GM06990 (cell line): ENCODE results near the gene UNC45B.
"Not testable (repeated sequence)": the region's sequence is repeated elsewhere in the genome, so short reads cannot be mapped to it uniquely, and the experiment has no call there.

ENCODE experiments used
- DNase-seq: peaks from one replicate; pipeline ENCODE4 v3.0.0-alpha.2; 2011; ENCODE audit not compliant: insufficient read length; ENCODE audit errors: extremely low read depth
- H3K27me3 ChIP-seq: replicated peaks from 2 replicates; pipeline ENCODE4 v1.6.0; 2011; ENCODE audit warnings: low read length; ENCODE audit not compliant: control insufficient read depth, insufficient read depth
- H3K36me3 ChIP-seq: 2 replicates; pipeline ENCODE4 v1.5.1; 2011; ENCODE audit warnings: low read length; ENCODE audit not compliant: control insufficient read depth, insufficient read depth
- H3K4me3 ChIP-seq: replicated peaks from 2 replicates; pipeline ENCODE4 v1.5.1; 2011; ENCODE audit warnings: low read depth, mild to moderate bottlenecking, control low read depth, low read length
- TF ChIP-seq, protein P1 (sequence below): IDR thresholded peaks from 2 replicates; pipeline ENCODE4 v1.5.1; 2011; ENCODE audit warnings: low read length, control low read depth, mild to moderate bottlenecking, inconsistent platforms; ENCODE audit not compliant: insufficient read depth, poor library complexity, severe bottlenecking

The UNC45B gene

DNA sequence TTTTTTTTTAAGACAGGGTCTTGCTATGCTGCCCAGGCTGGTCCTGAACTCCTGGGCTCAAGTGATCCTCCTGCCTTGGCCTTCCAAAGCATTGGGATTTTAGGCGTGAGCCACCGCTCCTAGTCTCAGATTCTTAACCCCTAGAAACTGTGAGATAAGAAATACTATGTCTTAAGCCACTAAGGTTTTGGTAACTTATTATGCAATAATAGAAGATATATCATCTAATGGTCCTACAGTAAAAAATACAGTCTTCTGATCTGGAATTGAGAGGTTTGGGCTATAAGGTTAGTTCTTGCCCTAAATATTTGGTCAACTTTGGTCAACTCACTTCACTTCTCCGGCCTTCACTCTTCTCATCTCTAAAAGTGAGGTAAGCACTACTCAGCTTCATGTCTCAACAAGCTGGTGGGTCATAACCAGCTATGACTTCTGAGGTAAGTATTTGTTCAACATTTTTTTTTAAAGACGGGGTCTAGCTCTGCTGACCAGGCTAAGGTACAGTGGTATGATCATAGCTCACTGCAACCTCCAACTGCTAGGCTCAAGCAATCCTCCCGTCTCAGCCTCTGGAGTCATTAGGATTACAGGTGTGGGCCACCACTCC lies 42.7 kb upstream of the UNC45B start:
- Histone ChIP-seq H3K4me3 (no peak overlapping the region), H3K27me3 (no peaks in the 10 kb centered on the region), H3K36me3 (peaks cover 13% of the 10 kb centered on the region)
- no peak for DNase-seq
- TF ChIP-seq, protein P1, sequence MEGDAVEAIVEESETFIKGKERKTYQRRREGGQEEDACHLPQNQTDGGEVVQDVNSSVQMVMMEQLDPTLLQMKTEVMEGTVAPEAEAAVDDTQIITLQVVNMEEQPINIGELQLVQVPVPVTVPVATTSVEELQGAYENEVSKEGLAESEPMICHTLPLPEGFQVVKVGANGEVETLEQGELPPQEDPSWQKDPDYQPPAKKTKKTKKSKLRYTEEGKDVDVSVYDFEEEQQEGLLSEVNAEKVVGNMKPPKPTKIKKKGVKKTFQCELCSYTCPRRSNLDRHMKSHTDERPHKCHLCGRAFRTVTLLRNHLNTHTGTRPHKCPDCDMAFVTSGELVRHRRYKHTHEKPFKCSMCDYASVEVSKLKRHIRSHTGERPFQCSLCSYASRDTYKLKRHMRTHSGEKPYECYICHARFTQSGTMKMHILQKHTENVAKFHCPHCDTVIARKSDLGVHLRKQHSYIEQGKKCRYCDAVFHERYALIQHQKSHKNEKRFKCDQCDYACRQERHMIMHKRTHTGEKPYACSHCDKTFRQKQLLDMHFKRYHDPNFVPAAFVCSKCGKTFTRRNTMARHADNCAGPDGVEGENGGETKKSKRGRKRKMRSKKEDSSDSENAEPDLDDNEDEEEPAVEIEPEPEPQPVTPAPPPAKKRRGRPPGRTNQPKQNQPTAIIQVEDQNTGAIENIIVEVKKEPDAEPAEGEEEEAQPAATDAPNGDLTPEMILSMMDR = no peak

DNA sequence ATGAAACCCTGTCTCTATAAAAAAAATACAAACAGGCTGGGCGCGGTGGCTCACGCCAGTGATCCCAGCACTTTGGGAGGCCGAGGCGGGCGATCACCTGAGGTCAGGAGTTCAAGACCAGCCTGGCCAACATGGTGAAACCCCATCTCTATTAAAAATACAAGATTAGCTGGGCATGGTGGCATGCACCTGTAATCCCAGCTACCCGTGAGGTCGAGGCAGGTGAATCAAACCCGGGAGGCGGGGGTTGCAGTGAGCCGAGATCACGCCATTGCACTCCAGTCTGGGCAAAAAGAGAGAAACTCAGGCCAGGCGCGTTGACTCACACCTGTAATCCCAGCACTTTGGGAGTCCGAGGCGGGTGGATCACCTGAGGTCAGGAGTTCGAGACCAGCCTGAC lies 36.8 kb upstream of the UNC45B start:
- H3K27me3 ChIP-seq, H3K36me3 ChIP-seq, H3K4me3 ChIP-seq, DNase-seq: not testable (repeated sequence)

DNA sequence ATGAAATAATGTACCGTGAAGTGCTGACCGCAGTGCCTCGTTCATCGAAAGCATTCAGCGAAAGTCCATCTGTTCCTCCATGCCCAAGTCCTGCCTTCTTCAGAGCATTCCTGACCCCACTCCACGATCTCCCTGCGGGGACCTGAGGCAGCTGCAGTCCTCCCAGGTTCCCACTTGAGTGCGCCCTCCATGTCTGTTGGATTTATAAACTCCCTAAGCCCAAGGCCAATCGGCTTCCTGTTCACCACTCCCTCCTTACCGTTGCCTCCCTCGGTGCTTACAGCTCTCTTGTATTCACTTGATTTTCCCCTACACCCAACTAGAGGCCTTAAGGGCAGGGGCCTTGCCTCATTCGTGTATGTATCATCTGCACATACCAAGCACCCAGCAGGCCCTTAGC lies 30.8 kb upstream of the UNC45B start:
- H3K4me3 ChIP-seq = no peak overlapping the region
- H3K36me3 ChIP-seq = no peaks in the 10 kb centered on the region; the same call in 1 of the 2 replicates
- no peak for DNase-seq
- no peaks in the 10 kb centered on the region for H3K27me3 ChIP-seq
- TF ChIP-seq, protein P1 = no peak

DNA sequence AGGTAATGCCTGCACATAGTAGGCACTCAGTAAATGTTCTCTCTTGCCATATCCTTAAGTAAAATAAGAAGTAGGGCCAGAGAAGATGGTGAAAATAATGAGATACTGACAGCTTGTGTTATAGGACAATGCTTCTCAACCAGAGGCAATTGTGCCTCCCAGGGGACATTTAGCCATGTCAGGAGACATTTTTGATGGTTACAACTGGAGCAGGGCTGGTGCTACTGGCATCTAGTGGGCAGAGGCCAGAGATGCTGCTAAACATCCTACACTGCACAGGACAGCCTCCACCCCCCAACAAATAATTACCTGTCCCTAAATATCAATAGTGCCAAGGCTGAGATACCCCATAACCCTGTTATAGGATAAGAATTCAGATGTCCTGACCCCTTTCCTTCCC lies 29.6 kb upstream of the UNC45B start:
- no peak overlapping the region for H3K4me3 ChIP-seq
- no peaks in the 10 kb centered on the region for H3K27me3 ChIP-seq
- no peak for DNase-seq
- H3K36me3 ChIP-seq = no peaks in the 10 kb centered on the region; the same call in 1 of the 2 replicates
- TF ChIP-seq, protein P1 = peak; percentile 67

DNA sequence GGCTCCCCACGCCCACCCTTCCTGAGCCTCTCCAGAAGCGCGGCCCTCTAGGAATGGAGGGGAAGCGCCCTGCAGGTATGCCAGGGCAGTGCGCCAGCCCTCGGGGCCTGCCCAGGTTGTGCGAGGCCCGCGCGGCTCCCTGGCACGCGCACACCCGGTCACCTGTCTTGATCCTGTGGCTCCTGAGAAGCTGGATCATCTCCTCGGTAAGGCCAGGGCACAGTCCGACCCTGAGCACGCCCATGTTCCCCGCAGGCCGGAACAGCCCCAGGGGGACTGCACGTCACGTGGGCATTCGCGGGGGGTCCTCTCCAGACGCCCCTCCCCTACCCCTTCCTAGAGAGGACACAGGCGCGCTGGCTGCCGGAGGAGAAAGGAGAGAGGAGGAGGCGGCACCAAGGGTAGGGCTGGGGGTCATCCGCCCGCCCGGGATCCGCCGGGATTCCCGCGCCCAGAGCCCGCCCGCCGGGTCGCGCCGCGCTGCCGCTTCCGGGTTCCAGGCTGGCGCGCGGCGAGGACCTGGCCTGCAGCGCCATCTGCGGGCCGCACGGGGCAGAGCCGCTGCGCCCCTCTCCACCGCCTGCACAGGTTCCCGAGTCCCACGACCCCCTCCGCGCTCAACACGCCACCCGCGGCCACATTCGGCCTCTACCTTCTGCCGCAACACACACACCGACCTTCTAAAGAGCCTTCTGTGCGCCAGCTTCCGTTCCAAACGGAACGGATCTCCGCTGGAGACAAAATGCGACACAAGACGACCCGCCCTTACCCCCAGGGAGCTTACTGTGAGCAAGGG lies 28.0 kb upstream of the UNC45B start, which contains the start of gene RAD51D:
Gene RAD51D, minus strand, starts transcription at position 491 of the 796 bp plus-strand sequence. Its CDS starts 247 bp downstream, at position 244.
- TF ChIP-seq, protein P1 = peak; percentile 73
- DNase-seq = peak; percentile 89
- no peaks in the 10 kb centered on the region for H3K27me3 ChIP-seq

DNA sequence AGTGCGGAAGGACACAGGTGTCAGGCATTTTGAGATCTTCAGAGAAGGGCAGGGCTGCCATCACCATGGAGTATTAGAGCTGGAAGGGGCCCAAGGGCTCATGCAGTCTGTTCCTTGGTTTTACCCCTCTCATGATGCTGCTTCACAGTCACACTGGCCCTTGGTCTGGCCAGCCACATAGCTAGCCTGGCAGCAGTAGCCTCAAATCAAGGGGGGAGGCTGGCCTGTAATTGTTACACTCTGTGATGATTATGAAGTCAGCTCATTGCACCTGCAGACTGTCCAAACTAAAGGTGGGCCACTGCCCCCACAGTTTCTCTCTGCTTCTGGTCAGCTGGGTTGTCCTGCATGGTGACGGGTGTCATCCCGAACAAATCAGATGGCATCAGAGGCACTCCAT lies 26.3 kb upstream of the UNC45B start, which contains the start of gene FNDC8:
Gene FNDC8, plus strand, starts transcription at position 301 of the 400 bp plus-strand sequence. Its CDS starts 79 bp downstream, at position 380.
- TF ChIP-seq, protein P1 = no peak
- no peaks in the 10 kb centered on the region for H3K27me3 ChIP-seq

More for the DNA sequence above, 28.0 kb upstream of the UNC45B start, which contains the start of gene RAD51D:
- no peaks in the 10 kb centered on the region; the same call in 1 of the 2 replicates for H3K36me3 ChIP-seq
- peak within 1 kb of the TSS; percentile 85 for H3K4me3 ChIP-seq

More for the DNA sequence above, 26.3 kb upstream of the UNC45B start, which contains the start of gene FNDC8:
- Histone ChIP-seq H3K36me3 (no peaks in the 10 kb centered on the region), H3K4me3 (no peak within 1 kb of the TSS)
- DNase-seq = no peak
